ENCODE measurements around the gene ECE1.

ECE1 gene

DNA sequence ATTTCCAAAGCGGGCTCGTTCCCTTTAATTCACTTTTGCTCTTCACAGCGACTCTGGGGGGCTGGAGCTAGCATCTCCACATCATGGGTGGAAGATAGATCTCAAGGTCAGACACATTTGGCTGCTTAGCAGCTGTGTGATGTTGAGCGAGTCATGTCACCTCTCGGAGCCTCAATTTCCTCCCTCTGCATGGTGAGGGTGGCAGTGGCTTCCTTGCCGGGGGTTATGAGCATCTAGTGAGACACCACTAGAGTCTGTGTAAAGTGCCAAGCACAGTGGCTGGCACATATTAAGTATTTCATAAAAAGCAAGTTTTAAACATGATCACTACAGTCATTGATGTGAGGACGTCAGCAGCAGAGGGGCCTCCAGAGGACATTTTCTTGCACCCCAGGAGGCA is 16.9 kb upstream of the ECE1 start:
- no peak overlapping the region for H3K27ac ChIP-seq (ENCODE audit: low read length)
- H3K4me1 ChIP-seq (ENCODE audit: insufficient read depth, low read length): no peaks in the 10 kb centered on the region
- H2AFZ ChIP-seq (ENCODE audit: low read depth, low read length): no peak overlapping the region
- H3K4me3 ChIP-seq (ENCODE audit: low read depth in 1 of 2, low read length in 2 of 2): no peak overlapping the region
- H3K36me3 ChIP-seq (ENCODE audit: insufficient read depth, low read length): no peaks in the 10 kb centered on the region
- H3K9me3 ChIP-seq (ENCODE audit: insufficient read depth, low read length, severe bottlenecking): no peaks in the 10 kb centered on the region
- ATAC-seq (ENCODE audit: insufficient read depth, low read depth): no peak
- no peak for DNase-seq
- H3K9ac ChIP-seq (ENCODE audit: low read depth, low read length): no peak overlapping the region
- H4K20me1 ChIP-seq (ENCODE audit: insufficient read depth, low read length): peaks cover 58% of the 10 kb centered on the region
- no peak overlapping the region for H3K4me2 ChIP-seq (ENCODE audit: insufficient read depth, low read length)
- H3K27me3 ChIP-seq (ENCODE audit: insufficient read depth, low read length, poor library complexity): no peaks in the 10 kb centered on the region
- no peaks in the 10 kb centered on the region for H3K79me2 ChIP-seq (ENCODE audit: insufficient read depth, low read length)
- TF ChIP-seq EZH2 (IDR thresholded peaks at IDR 0.05; ENCODE audit: borderline replicate concordance, low read depth, low read length, severe bottlenecking) (no peak), CTCF (IDR thresholded peaks at IDR 0.05; ENCODE audit: borderline replicate concordance, extremely low read depth, low read length, poor library complexity, severe bottlenecking) (no peak)

DNA sequence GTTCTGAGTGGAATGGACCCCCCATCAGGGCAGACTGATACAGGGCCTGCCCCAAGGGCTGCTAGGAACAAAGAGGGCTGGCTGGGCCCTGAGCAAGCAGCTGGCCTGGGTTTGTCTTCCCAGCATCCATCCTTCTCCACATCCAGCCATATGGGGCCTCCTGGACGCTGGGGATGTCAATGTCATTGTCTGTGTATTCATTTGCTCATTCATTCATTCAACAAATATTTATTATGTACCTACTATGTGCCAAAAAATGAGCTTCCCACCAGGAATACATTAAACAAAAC is 15.6 kb upstream of the ECE1 start:
- no peaks in the 10 kb centered on the region for H3K4me1 ChIP-seq (ENCODE audit: insufficient read depth, low read length)
- TF ChIP-seq CTCF (IDR thresholded peaks at IDR 0.05; ENCODE audit: borderline replicate concordance, extremely low read depth, low read length, poor library complexity, severe bottlenecking) (no peak), EZH2 (IDR thresholded peaks at IDR 0.05; ENCODE audit: borderline replicate concordance, low read depth, low read length, severe bottlenecking) (no peak)
- H3K4me2 ChIP-seq (ENCODE audit: insufficient read depth, low read length): no peak overlapping the region
- no peak overlapping the region for H3K27ac ChIP-seq (ENCODE audit: low read length)
- DNase-seq: no peak
- no peak overlapping the region for H3K9ac ChIP-seq (ENCODE audit: low read depth, low read length)
- no peaks in the 10 kb centered on the region for H3K79me2 ChIP-seq (ENCODE audit: insufficient read depth, low read length)
- no peak overlapping the region for H2AFZ ChIP-seq (ENCODE audit: low read depth, low read length)
- H3K36me3 ChIP-seq (ENCODE audit: insufficient read depth, low read length): no peaks in the 10 kb centered on the region
- H3K27me3 ChIP-seq (ENCODE audit: insufficient read depth, low read length, poor library complexity): no peaks in the 10 kb centered on the region
- no peaks in the 10 kb centered on the region for H3K9me3 ChIP-seq (ENCODE audit: insufficient read depth, low read length, severe bottlenecking)
- no peak for ATAC-seq (ENCODE audit: insufficient read depth, low read depth)
- H3K4me3 ChIP-seq (ENCODE audit: low read depth in 1 of 2, low read length in 2 of 2): no peak overlapping the region
- peaks cover 60% of the 10 kb centered on the region for H4K20me1 ChIP-seq (ENCODE audit: insufficient read depth, low read length)

- TF ChIP-seq CTCF (IDR thresholded peaks at IDR 0.05; ENCODE audit: borderline replicate concordance, extremely low read depth, low read length, poor library complexity, severe bottlenecking) (no peak), EZH2 (IDR thresholded peaks at IDR 0.05; ENCODE audit: borderline replicate concordance, low read depth, low read length, severe bottlenecking) (no peak)
- Histone ChIP-seq H3K9me3 (ENCODE audit: insufficient read depth, low read length, severe bottlenecking) (no peaks in the 10 kb centered on the region), H3K36me3 (ENCODE audit: insufficient read depth, low read length) (no peaks in the 10 kb centered on the region), H3K27ac (ENCODE audit: low read length) (no peak overlapping the region), H3K9ac (ENCODE audit: low read depth, low read length) (no peak overlapping the region), H3K79me2 (ENCODE audit: insufficient read depth, low read length) (no peaks in the 10 kb centered on the region), H3K27me3 (ENCODE audit: insufficient read depth, low read length, poor library complexity) (no peaks in the 10 kb centered on the region), H2AFZ (ENCODE audit: low read depth, low read length) (no peak overlapping the region), H3K4me3 (ENCODE audit: low read depth in 1 of 2, low read length in 2 of 2) (no peak overlapping the region), H3K4me2 (ENCODE audit: insufficient read depth, low read length) (no peak overlapping the region), H4K20me1 (ENCODE audit: insufficient read depth, low read length) (peaks cover 55% of the 10 kb centered on the region), H3K4me1 (ENCODE audit: insufficient read depth, low read length) (no peaks in the 10 kb centered on the region)
- ATAC-seq (ENCODE audit: insufficient read depth, low read depth) (no peak), DNase-seq (no peak)
Measured at GRCh38 chr1:21305155-21305899, 15.1 kb upstream of the ECE1 start.

All from DND-41 (cell line).